SK-N-MC (cell line): ENCODE data around the gene NDRG2.

Experiments used
- EZH2 ChIP-seq: fragments of 200-600 bp; sonication (generic); IDR thresholded peaks from one replicate; pipeline ENCODE4 v1.6.1; 2017; ENCODE audit warnings: antibody characterized with exemption
- POLR2AphosphoS5 ChIP-seq: IDR thresholded peaks from 2 replicates; pipeline ENCODE4 v1.6.1; 2012; ENCODE audit warnings: mild to moderate bottlenecking, low read depth, low read length, borderline replicate concordance

DNA sequence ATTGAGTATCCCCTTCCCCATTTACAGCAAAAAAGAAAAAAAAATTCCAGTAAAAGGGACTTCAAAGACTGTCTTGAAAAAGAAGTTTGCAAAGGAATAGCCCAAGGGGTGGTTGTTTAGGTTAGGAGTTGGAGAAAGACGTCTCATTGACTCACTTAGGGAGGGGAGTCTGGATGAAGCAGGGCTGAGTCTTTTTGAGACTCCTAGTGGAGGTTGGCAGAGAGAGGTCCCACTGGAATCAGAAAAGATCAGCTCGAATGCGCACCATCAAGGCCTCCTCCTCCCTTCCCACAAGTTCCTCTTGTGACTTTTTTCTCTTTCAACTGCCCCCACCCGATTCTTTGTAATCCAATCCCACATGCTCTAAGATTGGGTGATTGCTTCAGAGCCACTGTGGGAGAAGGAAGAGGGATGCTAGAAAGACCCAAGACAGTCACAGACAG lies 47.2 kb upstream of the NDRG2 start:
- TF ChIP-seq POLR2AphosphoS5: no peak
- TF ChIP-seq EZH2: no peak
